Right lobe of liver (tissue), 6 donors: ENCODE data around the gene DOCK1. TPM values are rescaled to one million over a fixed set of nuclear protein-coding genes. Genes with fewer than 3 reads are reported as not detected.

Experiments
- ATAC-seq, 4 donors: fragments of 200-7000 bp; cut with Tn5 transposase; one replicate each; pipeline ENCODE4 v1.9.1; 2020; ENCODE audit warnings: mild to moderate bottlenecking in 4 of 4, moderate library complexity in 4 of 4
- DNase-seq, 3 donors: peaks; one replicate each; pipeline ENCODE4 v3.0.0-alpha.2; 2020
- H3K27ac ChIP-seq, 3 donors: fragments of 200-600 bp; one replicate each; pipeline ENCODE4 v1.8.0; 2022
- H3K27me3 ChIP-seq, 2 donors: fragments of 200-600 bp; one replicate each; pipeline ENCODE4 v1.8.0; 2022
- H3K36me3 ChIP-seq, 4 donors: fragments of 200-600 bp; sonication (generic) in 1 of 4; one replicate each; pipeline versions ENCODE4 v1.5.1 to v1.8.0; 2017 to 2022; ENCODE audit warnings: control low read depth in 1 of 4
- H3K4me1 ChIP-seq, 4 donors: fragments of 200-600 bp; sonication (generic) in 1 of 4; one replicate each; pipeline versions ENCODE4 v1.5.1 to v1.8.0; 2017 to 2022; ENCODE audit warnings: control low read depth in 1 of 4
- H3K4me3 ChIP-seq, 3 donors: fragments of 200-600 bp; one replicate each; pipeline ENCODE4 v1.8.0; 2022
- H3K9me3 ChIP-seq, 4 donors: fragments of 200-600 bp; sonication (generic) in 1 of 4; one replicate each; pipeline versions ENCODE4 v1.5.1 to v1.8.0; 2017 to 2022; ENCODE audit warnings: control low read depth in 1 of 4
- POLR2A ChIP-seq: fragments of 450-650 bp; IDR thresholded peaks from one replicate; pipeline ENCODE4 v1.6.1; 2017; ENCODE audit warnings: antibody characterized with exemption, mild to moderate bottlenecking
- WGBS: methylation state at CpG from one replicate; pipeline ENCODE4 v1.1.6; 2018; ENCODE audit warnings: low coverage, low lambda C conversion rate; ENCODE audit not compliant: insufficient coverage; ENCODE audit errors: missing lambda C conversion rate; 5-methylcytosine and 5-hydroxymethylcytosine counted together
- intact Hi-C, 2 donors: fragments of 100-400 bp; cut with DNase I; formaldehyde crosslinking; loops; one replicate each; pipeline versions ENCODE4 v1.11.2 to v1.14.1; 2022
- total RNA-seq, 6 experiments: library from RNA; depleted of rRNA in 2 of 6; stranded (reverse); fragments of >200 nt in 2 of 6; fragmentation: NEBNext Ultra II Directional in 3 of 6; extraction: Animal tissue kit (Norgen Biotek cat#: 25700) in 3 of 6; gene quantifications; one replicate each; pipeline versions ENCODE4 v1.1.0 to v1.2.4, GENCODE V29; 2016 to 2023
- TF ChIP-seq, protein P1 (sequence below), 4 donors: fragments of 200-600 bp in 3 of 4; fragments of 450-650 bp in 1 of 4; IDR thresholded peaks; one replicate each; pipeline versions ENCODE4 v1.5.1 to v1.8.0; 2016 to 2022; ENCODE audit warnings: antibody characterized with exemption in 4 of 4, mild to moderate bottlenecking in 2 of 4
- donor health status: DM: no; HTN: yes; CAD: no.
- donor health status: DM: no; HTN: no; CAD: no.
- donor health status: DM: no; HTN: no; CAD: no.
- donor health status: DM: no; HTN: yes; CAD: no.
- donor health status: DM: no; HTN: yes; CAD: no.

DOCK1 gene
- total RNA-seq, 6 experiments from 2014 or later = 13.8 to 17.8 (median 14.6) TPM

DNA sequence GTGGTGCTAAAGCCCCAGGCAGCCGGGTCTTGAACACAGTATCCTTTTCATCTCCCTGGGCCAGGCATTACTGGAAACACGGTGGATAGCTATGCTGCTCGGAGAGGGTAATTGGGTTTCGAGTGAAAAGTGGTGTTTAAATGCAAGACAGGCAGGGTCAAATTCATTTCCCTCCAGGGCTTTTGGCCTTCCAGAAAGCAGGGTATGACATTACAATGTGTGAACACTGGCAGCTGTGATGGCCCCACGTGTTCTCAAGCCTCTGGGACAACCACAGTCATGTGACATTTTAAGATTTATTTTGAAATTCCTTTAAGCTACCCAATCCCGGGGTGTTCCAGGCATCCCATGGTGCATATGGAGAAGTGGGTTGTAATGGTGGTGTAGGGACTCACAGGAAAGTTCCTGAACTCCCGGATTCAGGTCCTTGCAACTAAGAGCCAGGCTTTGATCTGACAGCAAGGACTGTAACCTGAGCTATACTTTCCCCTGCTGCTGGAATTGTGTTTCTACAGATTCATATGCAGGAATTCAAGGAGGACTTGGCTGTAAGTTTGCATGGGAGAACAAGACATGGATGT lies 244.4 kb downstream of the DOCK1 start:
- intact Hi-C loops = no loop called here
- Histone ChIP-seq H3K36me3 (no peaks in the 10 kb centered on the region), H3K27ac (no peak overlapping the region), H3K4me3 (no peak overlapping the region), H3K9me3 (no peaks in the 10 kb centered on the region), H3K27me3 (no peaks in the 10 kb centered on the region), H3K4me1 (peaks cover 0 to 17% (median 7%) of the 10 kb centered on the region in 4 donors)
- no peak for ATAC-seq
- no peak for TF ChIP-seq POLR2A
- TF ChIP-seq, protein P1, sequence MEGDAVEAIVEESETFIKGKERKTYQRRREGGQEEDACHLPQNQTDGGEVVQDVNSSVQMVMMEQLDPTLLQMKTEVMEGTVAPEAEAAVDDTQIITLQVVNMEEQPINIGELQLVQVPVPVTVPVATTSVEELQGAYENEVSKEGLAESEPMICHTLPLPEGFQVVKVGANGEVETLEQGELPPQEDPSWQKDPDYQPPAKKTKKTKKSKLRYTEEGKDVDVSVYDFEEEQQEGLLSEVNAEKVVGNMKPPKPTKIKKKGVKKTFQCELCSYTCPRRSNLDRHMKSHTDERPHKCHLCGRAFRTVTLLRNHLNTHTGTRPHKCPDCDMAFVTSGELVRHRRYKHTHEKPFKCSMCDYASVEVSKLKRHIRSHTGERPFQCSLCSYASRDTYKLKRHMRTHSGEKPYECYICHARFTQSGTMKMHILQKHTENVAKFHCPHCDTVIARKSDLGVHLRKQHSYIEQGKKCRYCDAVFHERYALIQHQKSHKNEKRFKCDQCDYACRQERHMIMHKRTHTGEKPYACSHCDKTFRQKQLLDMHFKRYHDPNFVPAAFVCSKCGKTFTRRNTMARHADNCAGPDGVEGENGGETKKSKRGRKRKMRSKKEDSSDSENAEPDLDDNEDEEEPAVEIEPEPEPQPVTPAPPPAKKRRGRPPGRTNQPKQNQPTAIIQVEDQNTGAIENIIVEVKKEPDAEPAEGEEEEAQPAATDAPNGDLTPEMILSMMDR (IDR thresholded peaks at IDR 0.05) = no peak
- DNase-seq = no peak
- WGBS = 88% methylated on average over 7 of the region's 7 CpGs

DNA sequence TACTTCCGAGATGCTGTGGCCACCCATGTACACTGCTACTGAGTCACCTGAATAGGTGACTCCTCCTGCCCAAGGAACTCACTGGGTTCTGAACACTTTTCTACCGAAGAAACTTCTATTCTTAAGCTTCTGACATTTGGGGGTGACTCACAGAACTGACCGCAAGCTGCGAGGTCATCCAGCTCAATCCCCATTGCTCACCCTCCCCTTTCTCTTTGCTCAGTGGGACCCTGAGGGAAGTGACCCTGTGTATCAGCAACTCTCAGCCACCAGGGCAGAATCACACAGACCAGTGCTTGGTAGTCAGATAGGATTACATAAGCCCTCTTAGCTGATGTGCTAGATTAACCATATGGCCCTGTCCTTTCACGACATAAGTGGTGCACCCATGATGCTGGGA lies 244.9 kb downstream of the DOCK1 start:
- no peak overlapping the region for H3K4me3 ChIP-seq
- TF ChIP-seq, protein P1 (IDR thresholded peaks at IDR 0.05) = no peak
- TF ChIP-seq POLR2A = no peak
- peaks cover 0 to 17% (median 7%) of the 10 kb centered on the region in 4 donors for H3K4me1 ChIP-seq
- intact Hi-C loops = no loop called here
- no peaks in the 10 kb centered on the region for H3K9me3 ChIP-seq
- 91% methylated on average over 4 of the region's 5 CpGs for WGBS
- H3K27me3 ChIP-seq = no peaks in the 10 kb centered on the region
- ATAC-seq = no peak
- H3K27ac ChIP-seq = no peak overlapping the region
- no peaks in the 10 kb centered on the region for H3K36me3 ChIP-seq
- DNase-seq = no peak

DNA sequence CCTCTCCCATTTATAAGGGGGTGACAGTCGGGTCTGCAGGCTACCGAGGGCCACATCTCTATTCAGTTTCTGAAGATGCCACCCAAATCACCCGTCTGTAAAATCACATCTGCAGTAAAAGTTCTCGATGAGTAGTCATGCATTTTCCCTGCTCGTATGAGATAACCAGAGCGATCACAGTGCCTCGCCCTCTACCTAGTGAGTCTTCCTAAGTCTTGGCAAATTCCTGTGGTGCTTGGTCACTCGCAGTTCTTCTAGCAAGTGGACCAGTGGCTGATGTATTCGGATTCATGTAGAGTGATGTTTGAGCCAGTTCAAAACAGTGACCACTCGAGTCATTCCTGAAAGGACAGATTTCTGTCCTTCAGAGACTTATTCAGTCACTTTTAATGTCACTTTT lies 246.3 kb downstream of the DOCK1 start:
- Histone ChIP-seq H3K27ac (peak overlapping the region in 1 of 3 donors; percentile 7), H3K27me3 (no peaks in the 10 kb centered on the region), H3K9me3 (no peaks in the 10 kb centered on the region), H3K4me1 (peaks cover 0 to 17% (median 7%) of the 10 kb centered on the region in 4 donors), H3K4me3 (no peak overlapping the region), H3K36me3 (no peaks in the 10 kb centered on the region)
- DNase-seq = no peak
- ATAC-seq = no peak
- 89% methylated on average over 10 of the region's 10 CpGs for WGBS
- TF ChIP-seq, protein P1 (IDR thresholded peaks at IDR 0.05) = no peak
- intact Hi-C loops = no loop called here

DNA sequence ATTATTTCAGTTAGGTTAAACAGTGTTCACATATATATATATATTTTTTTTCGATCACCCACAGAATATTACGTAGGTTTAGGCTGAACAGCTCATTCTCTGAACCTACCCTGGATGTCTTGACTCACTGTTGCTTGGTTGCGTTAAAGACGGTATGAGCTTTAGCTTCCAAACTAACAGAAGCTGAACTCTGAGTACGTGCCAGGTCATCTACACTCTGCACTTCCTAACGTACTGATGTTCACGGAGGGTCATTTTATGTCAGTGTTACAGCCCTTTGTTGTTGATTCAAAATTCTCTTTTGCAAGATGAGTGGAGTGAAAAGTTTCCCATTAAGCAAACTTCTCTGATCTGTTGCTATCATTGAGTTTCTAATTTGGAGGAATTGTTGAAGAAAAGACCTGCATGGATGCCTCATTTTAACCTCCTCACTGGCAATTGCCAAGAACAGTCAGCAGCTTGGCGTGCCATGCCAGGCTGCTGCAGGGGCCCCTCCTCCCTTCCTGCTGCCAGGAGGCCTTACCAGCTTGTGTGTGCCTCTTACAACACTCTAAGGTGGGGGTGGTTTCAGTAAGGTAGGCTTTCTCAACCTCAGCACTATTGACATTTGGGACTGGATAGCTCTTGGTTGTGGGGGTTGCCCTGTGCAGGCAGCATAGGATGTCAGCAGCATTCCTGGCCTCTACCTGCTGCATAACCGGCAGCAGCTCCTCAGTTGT lies 246.9 kb downstream of the DOCK1 start:
- H3K9me3 ChIP-seq = no peaks in the 10 kb centered on the region
- no peaks in the 10 kb centered on the region for H3K36me3 ChIP-seq
- no peak for TF ChIP-seq POLR2A
- TF ChIP-seq, protein P1 (IDR thresholded peaks at IDR 0.05) = no peak
- H3K27me3 ChIP-seq = no peaks in the 10 kb centered on the region
- H3K4me1 ChIP-seq = peaks cover 0 to 17% (median 7%) of the 10 kb centered on the region in 4 donors
- 32% methylated on average over 8 of the region's 9 CpGs for WGBS
- intact Hi-C loops = no loop called here
- peak; percentile 98 to 99 (median 99) for ATAC-seq
- H3K4me3 ChIP-seq = no peak overlapping the region
- peak; percentile 76 to 90 (median 89) for DNase-seq
- peak overlapping the region in 1 of 3 donors; percentile 7 for H3K27ac ChIP-seq
